HG02852 (cell line): ENCODE measurements around the gene MIB2.
"Not testable (repeated sequence)": the region's sequence is repeated elsewhere in the genome, so short reads cannot be mapped to it uniquely, and the experiment has no call there.

Source experiments
- ATAC-seq: cut with Tn5 transposase; IDR thresholded peaks from one replicate; pipeline ENCODE4 v1.9.1; 2021; ENCODE audit warnings: mild to moderate bottlenecking, moderate library complexity; ENCODE audit not compliant: unreplicated experiment

Gene MIB2

GRCh38 chr1:1626207-1627141 lies 11.2 kb downstream of the MIB2 start:
- no peak for ATAC-seq

- ATAC-seq, result no peak
Measured at GRCh38 chr1:1627261-1627828, 12.0 kb downstream of the MIB2 start.

GRCh38 chr1:1627829-1628753 lies 12.8 kb downstream of the MIB2 start:
- ATAC-seq, result no peak

- no peak for ATAC-seq
Measured at GRCh38 chr1:1628754-1629429, 13.6 kb downstream of the MIB2 start.

- no peak for ATAC-seq
Measured at GRCh38 chr1:1629430-1630190, 14.3 kb downstream of the MIB2 start.

- ATAC-seq, result no peak
Measured at GRCh38 chr1:1630191-1630964, 15.1 kb downstream of the MIB2 start.

GRCh38 chr1:1630965-1631781 lies 15.9 kb downstream of the MIB2 start:
- ATAC-seq, result no peak

- no peak for ATAC-seq
Measured at GRCh38 chr1:1631782-1632420, 16.6 kb downstream of the MIB2 start, which contains the start of gene MMP23B. Gene MMP23B (plus strand): TSS chr1:1632173. CDS start chr1:1632219, 46 bp downstream.

- ATAC-seq, result not testable (repeated sequence)
Measured at GRCh38 chr1:1633409-1633808, 18.1 kb downstream of the MIB2 start.

GRCh38 chr1:1634613-1635012 lies 19.3 kb downstream of the MIB2 start:
- not testable (repeated sequence) for ATAC-seq

GRCh38 chr1:1636621-1637478 lies 21.6 kb downstream of the MIB2 start:
- not testable (repeated sequence) for ATAC-seq

GRCh38 chr1:1637479-1637875 lies 22.2 kb downstream of the MIB2 start:
- ATAC-seq, result not testable (repeated sequence)

- ATAC-seq, result not testable (repeated sequence)
Measured at GRCh38 chr1:1638528-1638927, 23.2 kb downstream of the MIB2 start.

GRCh38 chr1:1639368-1639767 lies 24.1 kb downstream of the MIB2 start:
- ATAC-seq, result not testable (repeated sequence)

- not testable (repeated sequence) for ATAC-seq
Measured at GRCh38 chr1:1640081-1640480, 24.8 kb downstream of the MIB2 start.

GRCh38 chr1:1640711-1641461 lies 25.6 kb downstream of the MIB2 start:
- ATAC-seq, result not testable (repeated sequence)
